Activated CD4-positive, alpha-beta T cell treated with anti-CD3 and anti-CD28 coated beads for 24 hours (primary cell): ENCODE results near the gene SOX8.
"Not testable (repeated sequence)": the region's sequence is repeated elsewhere in the genome, so short reads cannot be mapped to it uniquely, and the experiment has no call there.

ENCODE experiments used
- DNase-seq, 2 donors: peaks; one replicate each; pipeline ENCODE4 v3.0.0-alpha.2; 2020; ENCODE audit warnings: low read depth in 2 of 2

SOX8 gene

GRCh38 chr16:1025183-1025809 lies 43.7 kb downstream of the SOX8 start:
- not testable (repeated sequence) for DNase-seq

DNA sequence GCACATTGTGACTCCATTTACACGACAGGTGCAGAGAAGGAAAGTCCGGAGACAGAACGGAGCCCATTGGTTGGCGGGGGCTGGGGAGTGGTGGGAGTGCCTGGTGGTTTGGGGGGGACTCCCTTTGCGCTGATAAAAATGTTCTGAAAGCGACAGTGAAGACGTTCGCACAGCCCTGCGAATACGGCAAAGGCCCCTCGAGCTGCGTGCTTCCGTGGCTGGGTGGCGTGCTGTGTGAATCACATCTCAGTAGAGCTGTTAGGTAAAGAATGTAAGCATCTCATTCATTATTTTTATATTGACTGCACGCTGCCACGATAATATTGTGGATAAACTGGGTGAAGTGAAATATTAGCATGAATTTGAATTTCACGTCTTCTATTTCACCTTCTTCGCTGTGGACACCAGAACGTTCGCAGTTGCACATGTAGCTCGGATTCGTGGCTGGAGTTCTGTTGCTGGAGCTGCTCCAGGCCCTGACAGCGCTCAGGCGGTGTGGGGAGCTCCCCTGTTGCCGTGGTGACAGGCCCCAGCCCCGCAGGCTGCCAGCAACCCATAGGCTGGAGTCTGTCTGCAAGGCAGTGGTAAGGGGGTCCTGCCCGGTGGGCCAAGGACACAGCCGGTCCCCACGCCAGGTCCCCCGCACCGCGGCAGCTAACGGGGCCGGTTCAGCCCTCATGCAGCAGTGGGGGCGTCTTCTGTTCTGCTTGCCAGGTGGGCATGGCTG lies 44.6 kb downstream of the SOX8 start:
- no peak for DNase-seq

DNA sequence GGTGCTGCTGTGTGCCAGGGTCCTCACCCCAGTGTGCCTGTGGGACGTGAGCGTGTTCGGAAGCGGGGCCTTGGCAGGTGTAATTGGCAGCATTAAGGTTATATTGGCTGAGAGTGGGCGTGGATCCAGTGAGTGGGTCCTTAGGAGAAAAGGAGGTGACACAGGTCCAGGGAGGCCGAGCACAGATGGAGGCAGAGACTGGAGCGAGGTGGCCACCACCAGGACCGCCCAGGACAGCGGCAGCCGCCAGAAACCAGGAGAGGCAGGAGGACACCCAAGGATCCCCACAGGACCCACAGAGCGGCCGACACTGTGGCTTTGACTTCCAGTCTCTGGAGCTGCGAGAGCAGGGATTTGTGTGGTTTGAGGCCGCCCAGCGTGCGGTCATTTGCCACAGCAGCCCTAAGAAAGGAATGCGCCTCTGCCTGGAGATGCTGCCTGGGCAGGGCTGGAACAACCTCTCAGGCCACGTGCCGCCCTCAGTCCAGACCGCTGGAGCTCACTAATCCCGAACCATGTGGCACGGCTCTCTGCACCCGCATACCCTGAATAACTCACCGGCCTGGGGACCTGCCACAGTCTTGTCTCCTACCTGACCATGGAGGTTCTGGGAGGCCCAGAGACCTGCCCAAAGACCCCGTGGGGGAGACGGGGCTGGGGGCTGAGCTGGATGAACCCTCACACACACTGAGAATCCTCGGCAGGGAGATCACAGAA lies 45.4 kb downstream of the SOX8 start:
- DNase-seq, result no peak

DNA sequence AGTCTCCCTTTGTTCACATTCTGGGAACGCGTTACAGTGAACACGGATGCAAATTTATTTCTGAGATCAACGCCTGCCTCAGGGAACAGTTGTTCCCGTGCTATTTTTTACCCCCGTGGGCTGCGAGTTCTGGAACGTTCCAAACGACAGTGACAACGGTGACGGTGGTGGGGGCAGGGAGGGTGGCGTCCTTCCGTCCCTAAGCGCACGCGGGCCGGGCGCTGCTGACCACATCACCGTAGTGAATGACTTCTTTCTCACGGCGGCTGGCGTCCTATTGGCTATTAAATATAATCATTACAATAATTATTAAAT lies 45.9 kb downstream of the SOX8 start:
- no peak for DNase-seq

DNA sequence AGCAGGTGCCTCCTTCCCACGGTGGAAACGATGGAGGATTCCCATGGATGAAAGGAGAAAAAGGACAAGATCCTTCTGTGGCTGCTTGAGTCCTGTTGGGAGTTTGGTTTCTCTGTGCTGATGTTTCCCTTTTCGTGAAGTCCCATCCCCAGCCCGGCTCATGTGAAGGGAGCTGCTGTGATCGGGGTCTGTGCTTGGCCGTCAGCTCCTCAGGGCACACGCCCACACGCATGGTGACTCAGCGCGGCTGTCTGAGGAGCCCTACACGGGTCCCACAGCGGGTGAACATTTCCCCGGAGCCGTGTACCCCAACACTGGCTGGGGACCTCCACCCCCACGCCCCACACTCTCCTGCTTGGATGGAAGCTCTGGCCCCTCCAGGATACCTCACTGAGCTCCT lies 46.5 kb downstream of the SOX8 start:
- no peak for DNase-seq

GRCh38 chr16:1028524-1029258 lies 47.1 kb downstream of the SOX8 start:
- DNase-seq, result no peak

- no peak for DNase-seq
Observed at GRCh38 chr16:1029259-1029545, 47.6 kb downstream of the SOX8 start.

GRCh38 chr16:1030473-1030901 lies 48.9 kb downstream of the SOX8 start:
- no peak for DNase-seq

DNA sequence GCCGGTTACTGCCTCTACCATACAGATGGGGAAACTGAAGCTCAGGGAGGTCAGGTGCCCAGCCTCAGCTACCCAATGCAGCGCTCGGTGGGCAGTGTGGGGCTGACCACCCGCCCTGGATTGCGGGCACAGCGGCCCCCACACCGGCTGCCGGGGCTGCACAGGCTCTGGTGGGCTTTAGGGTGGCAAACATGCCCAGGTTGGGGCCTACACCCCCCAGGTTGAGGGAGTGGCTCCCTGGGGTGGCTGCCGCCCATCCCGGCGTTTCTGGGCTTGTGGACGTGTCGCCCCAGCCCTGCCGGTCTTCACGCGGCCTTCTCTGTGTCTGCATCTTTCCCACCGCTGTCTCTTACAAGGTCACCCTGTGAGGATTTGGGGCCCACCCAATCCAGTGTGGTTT lies 50.1 kb downstream of the SOX8 start:
- DNase-seq, result no peak

DNA sequence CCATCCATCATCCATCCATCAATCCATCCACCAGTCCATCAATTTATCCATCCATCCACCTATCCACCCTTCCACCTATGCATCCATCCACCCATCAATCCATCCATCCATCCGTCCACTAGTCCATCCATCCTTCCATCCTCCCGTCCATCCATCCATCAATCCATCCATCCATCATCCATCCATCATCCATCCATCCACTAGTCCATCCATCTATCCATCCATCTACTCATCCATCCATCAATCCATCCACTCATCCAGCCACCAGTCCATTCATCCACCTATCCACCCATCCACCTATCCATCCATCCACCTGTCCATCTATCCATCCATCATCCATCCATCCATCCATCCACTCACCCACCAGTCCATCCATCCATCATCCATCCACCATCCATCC lies 51.0 kb downstream of the SOX8 start:
- DNase-seq, result no peak

DNA sequence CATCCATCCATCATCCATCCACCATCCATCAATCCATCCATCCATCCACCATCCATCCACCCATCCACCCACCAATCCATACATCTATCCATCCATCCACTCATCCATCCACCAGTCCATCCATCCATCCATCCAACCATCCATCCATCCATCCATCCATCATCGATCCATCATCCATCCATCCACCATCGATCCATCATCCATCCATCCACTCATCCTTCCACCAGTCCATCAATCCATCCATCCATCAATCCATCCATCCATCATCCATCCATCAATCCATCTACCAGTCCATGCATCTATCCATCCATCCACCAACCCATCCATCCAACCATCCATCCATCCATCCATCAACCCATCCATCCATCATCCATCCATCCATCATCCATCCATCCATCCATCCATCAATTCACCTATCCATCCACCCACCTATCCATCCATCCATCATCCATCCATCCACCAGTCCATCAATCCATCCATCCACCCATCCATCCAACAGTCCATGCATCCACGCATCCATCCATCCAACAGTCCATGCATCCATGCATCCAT lies 51.6 kb downstream of the SOX8 start:
- no peak for DNase-seq

- DNase-seq, result no peak
Observed at GRCh38 chr16:1034230-1035065, 52.9 kb downstream of the SOX8 start.

- DNase-seq, result no peak
Observed at GRCh38 chr16:1035066-1035415, 53.5 kb downstream of the SOX8 start.

DNA sequence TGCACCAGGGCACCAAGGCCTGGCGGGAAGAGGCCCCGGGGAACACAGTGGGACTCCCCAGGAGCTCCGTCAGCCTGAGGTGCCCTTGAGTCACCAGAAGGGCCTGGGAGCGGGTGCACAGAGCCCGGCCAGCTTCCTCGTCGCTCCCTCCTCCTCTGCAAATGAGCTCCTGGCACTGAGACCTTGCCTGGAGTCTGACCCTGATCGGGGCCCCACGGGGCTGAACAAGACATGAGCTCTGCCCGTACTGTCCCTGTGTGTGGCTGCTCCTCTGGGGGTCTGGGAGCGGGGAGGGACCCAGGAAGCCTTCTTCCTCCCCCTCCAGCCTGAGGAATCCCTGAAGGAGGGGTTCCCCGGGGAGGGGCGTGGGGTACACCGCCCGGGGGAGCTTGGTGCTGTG lies 54.6 kb downstream of the SOX8 start:
- DNase-seq, result no peak
